ENCODE results near the gene CRTAC1. TPM values are rescaled to one million over a fixed set of nuclear protein-coding genes. Genes with fewer than 3 reads are reported as not detected.

Gene CRTAC1
- total RNA-seq, 1 experiment from 2014 or later = 1.2 TPM

- TF ChIP-seq, protein P1, sequence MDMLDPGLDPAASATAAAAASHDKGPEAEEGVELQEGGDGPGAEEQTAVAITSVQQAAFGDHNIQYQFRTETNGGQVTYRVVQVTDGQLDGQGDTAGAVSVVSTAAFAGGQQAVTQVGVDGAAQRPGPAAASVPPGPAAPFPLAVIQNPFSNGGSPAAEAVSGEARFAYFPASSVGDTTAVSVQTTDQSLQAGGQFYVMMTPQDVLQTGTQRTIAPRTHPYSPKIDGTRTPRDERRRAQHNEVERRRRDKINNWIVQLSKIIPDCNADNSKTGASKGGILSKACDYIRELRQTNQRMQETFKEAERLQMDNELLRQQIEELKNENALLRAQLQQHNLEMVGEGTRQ (CRISPR knock-in tag; IDR thresholded peaks at IDR 0.05) = no peak
- no peak for TF ChIP-seq PRDM15 (CRISPR knock-in tag; IDR thresholded peaks at IDR 0.05)
These were observed 38.5 kb downstream of the CRTAC1 start (continued) for GRCh38 chr10:97991871-97992270.

- CTCF ChIA-PET = no interaction called here
- Mint-ChIP-seq H3K36me3 (no peaks in the 10 kb centered on the region), H3K4me1 (peaks cover 7% of the 10 kb centered on the region), H3K27ac (no peak overlapping the region), H3K4me3 (no peak overlapping the region), H3K27me3 (ENCODE audit: low read depth) (peaks cover 3% of the 10 kb centered on the region), H3K9me3 (no peaks in the 10 kb centered on the region)
- DNase-seq (ENCODE audit: low spot score) (no peak), ATAC-seq (no peak)
- TF ChIP-seq ATF1 (CRISPR knock-in tag; IDR thresholded peaks at IDR 0.05) (no peak), FOXP1 (CRISPR knock-in tag; IDR thresholded peaks at IDR 0.05; ENCODE audit: borderline replicate concordance) (no peak), ZNF219 (CRISPR knock-in tag; IDR thresholded peaks at IDR 0.05; ENCODE audit: borderline replicate concordance) (no peak), FOXJ3 (CRISPR knock-in tag; IDR thresholded peaks at IDR 0.05; ENCODE audit: borderline replicate concordance) (no peak), SOX15 (CRISPR knock-in tag; IDR thresholded peaks at IDR 0.05) (no peak), PREB (CRISPR knock-in tag; IDR thresholded peaks at IDR 0.05; ENCODE audit: borderline replicate concordance) (no peak), SP1 (CRISPR knock-in tag; conservative IDR thresholded peaks at IDR 0.05) (no peak), JUN (CRISPR knock-in tag; IDR thresholded peaks at IDR 0.05) (no peak), ZNF232 (CRISPR knock-in tag; IDR thresholded peaks at IDR 0.05) (no peak), NFE2L1 (CRISPR knock-in tag; IDR thresholded peaks at IDR 0.05) (no peak), OVOL2 (CRISPR knock-in tag; IDR thresholded peaks at IDR 0.05; ENCODE audit: borderline replicate concordance) (no peak), TP53 (CRISPR knock-in tag; IDR thresholded peaks at IDR 0.05) (no peak), CTCF (IDR thresholded peaks at IDR 0.05) (no peak)
- TF ChIP-seq, protein P2, sequence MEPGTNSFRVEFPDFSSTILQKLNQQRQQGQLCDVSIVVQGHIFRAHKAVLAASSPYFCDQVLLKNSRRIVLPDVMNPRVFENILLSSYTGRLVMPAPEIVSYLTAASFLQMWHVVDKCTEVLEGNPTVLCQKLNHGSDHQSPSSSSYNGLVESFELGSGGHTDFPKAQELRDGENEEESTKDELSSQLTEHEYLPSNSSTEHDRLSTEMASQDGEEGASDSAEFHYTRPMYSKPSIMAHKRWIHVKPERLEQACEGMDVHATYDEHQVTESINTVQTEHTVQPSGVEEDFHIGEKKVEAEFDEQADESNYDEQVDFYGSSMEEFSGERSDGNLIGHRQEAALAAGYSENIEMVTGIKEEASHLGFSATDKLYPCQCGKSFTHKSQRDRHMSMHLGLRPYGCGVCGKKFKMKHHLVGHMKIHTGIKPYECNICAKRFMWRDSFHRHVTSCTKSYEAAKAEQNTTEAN (CRISPR knock-in tag; IDR thresholded peaks at IDR 0.05) = no peak
- POLR2A ChIA-PET = no interaction called here
These were observed 48.6 kb downstream of the CRTAC1 start for GRCh38 chr10:97981816-97982215.

DNA sequence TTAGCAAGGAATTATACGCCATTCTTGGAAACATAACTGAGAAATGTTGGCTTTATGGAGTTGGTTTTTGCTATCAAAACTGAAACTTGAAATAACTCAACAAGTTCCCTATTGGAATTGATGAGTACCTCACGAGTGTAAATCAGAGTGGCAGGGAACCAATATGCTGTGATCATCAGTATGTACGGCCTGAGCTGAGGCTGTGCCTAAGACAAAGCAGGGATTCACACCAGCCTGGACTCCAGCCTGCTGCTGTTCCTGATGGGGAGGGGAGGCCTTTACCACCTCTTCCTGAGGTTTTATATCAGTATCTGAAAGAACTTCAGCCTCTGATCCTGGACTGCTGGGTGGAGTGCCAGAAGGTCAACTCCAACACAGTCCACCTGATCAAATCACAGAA is 52.7 kb downstream of the CRTAC1 start:
- H3K4me3 Mint-ChIP-seq = no peak overlapping the region
- no peaks in the 10 kb centered on the region for H3K9me3 Mint-ChIP-seq
- no peak overlapping the region for H3K27ac Mint-ChIP-seq
- POLR2A ChIA-PET = interaction anchor here (0.6 kb wide), 1 partner anchor 165 kb away, joined by 3 read pairs; no protein-coding TSS in a partner anchor
- peaks cover 41% of the 10 kb centered on the region for H3K27me3 Mint-ChIP-seq (ENCODE audit: low read depth)
- CTCF ChIA-PET = interaction anchor here (1.2 to 3.0 kb wide), 2 partner anchors 64 to 68 kb away, joined by 5 to 15 read pairs; no protein-coding TSS in a partner anchor
- no peaks in the 10 kb centered on the region for H3K36me3 Mint-ChIP-seq
- DNase-seq (ENCODE audit: low spot score) (no peak), ATAC-seq (no peak)
- H3K4me1 Mint-ChIP-seq = peaks cover 24% of the 10 kb centered on the region
- TF ChIP-seq NFE2L1 (CRISPR knock-in tag; IDR thresholded peaks at IDR 0.05) = no peak
- TF ChIP-seq, protein P3, sequence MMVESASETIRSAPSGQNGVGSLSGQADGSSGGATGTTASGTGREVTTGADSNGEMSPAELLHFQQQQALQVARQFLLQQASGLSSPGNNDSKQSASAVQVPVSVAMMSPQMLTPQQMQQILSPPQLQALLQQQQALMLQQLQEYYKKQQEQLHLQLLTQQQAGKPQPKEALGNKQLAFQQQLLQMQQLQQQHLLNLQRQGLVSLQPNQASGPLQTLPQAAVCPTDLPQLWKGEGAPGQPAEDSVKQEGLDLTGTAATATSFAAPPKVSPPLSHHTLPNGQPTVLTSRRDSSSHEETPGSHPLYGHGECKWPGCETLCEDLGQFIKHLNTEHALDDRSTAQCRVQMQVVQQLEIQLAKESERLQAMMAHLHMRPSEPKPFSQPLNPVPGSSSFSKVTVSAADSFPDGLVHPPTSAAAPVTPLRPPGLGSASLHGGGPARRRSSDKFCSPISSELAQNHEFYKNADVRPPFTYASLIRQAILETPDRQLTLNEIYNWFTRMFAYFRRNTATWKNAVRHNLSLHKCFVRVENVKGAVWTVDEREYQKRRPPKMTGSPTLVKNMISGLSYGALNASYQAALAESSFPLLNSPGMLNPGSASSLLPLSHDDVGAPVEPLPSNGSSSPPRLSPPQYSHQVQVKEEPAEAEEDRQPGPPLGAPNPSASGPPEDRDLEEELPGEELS (CRISPR knock-in tag; IDR thresholded peaks at IDR 0.05) = no peak
- no peak for TF ChIP-seq ATF1 (CRISPR knock-in tag; IDR thresholded peaks at IDR 0.05)
- TF ChIP-seq CTCF (IDR thresholded peaks at IDR 0.05) = no peak
- no peak for TF ChIP-seq CREM (CRISPR knock-in tag; IDR thresholded peaks at IDR 0.05)
- TF ChIP-seq PREB (CRISPR knock-in tag; IDR thresholded peaks at IDR 0.05; ENCODE audit: borderline replicate concordance) = no peak

Measured in WTC11 (cell line).